Measurements from ENCODE around the gene MAGEB3.
"Not testable (repeated sequence)": the region's sequence is repeated elsewhere in the genome, so short reads cannot be mapped to it uniquely, and the experiment has no call there.

Gene MAGEB3

GRCh38 chrX:30230395-30230794, at the start of gene MAGEB3:
Gene MAGEB3, plus strand, starts transcription at chrX:30230657. Its CDS starts 5,268 bp downstream, at chrX:30235925.
- Histone ChIP-seq H3K4me3 (ENCODE audit: low read depth in 1 of 2, low read length in 2 of 2) (no peak within 1 kb of the TSS), H3K36me3 (ENCODE audit: control insufficient read depth in 1 of 2, insufficient read depth in 2 of 2, low read length in 2 of 2) (no peaks in the 10 kb centered on the region), H3K27ac (ENCODE audit: low read length) (no peak within 1 kb of the TSS), H3K27me3 (ENCODE audit: low read depth, low read length) (no peaks in the 10 kb centered on the region), H3K4me1 (ENCODE audit: control insufficient read depth in 1 of 2, insufficient read depth in 2 of 2, low read length in 2 of 2) (no peaks in the 10 kb centered on the region), H3K9me3 (ENCODE audit: control insufficient read depth in 1 of 2, low read length in 2 of 2) (no peaks in the 10 kb centered on the region)

- Histone ChIP-seq H3K27me3 (ENCODE audit: low read depth, low read length) (no peaks in the 10 kb centered on the region), H3K27ac (ENCODE audit: low read length) (no peak overlapping the region), H3K36me3 (ENCODE audit: control insufficient read depth in 1 of 2, insufficient read depth in 2 of 2, low read length in 2 of 2) (no peaks in the 10 kb centered on the region), H3K4me3 (ENCODE audit: low read depth in 1 of 2, low read length in 2 of 2) (no peak overlapping the region), H3K4me1 (ENCODE audit: control insufficient read depth in 1 of 2, insufficient read depth in 2 of 2, low read length in 2 of 2) (no peaks in the 10 kb centered on the region), H3K9me3 (ENCODE audit: control insufficient read depth in 1 of 2, low read length in 2 of 2) (no peaks in the 10 kb centered on the region)
Observed at GRCh38 chrX:30181353-30181752, 49.1 kb upstream of the MAGEB3 start.

- no peak overlapping the region for H3K27ac ChIP-seq (ENCODE audit: low read length)
- H3K9me3 ChIP-seq (ENCODE audit: control insufficient read depth in 1 of 2, low read length in 2 of 2): no peaks in the 10 kb centered on the region
- no peak overlapping the region for H3K4me3 ChIP-seq (ENCODE audit: low read depth in 1 of 2, low read length in 2 of 2)
- no peaks in the 10 kb centered on the region for H3K27me3 ChIP-seq (ENCODE audit: low read depth, low read length)
- H3K36me3 ChIP-seq (ENCODE audit: control insufficient read depth in 1 of 2, insufficient read depth in 2 of 2, low read length in 2 of 2): no peaks in the 10 kb centered on the region
- no peaks in the 10 kb centered on the region for H3K4me1 ChIP-seq (ENCODE audit: control insufficient read depth in 1 of 2, insufficient read depth in 2 of 2, low read length in 2 of 2)
Observed at GRCh38 chrX:30183554-30183953, 46.9 kb upstream of the MAGEB3 start.

GRCh38 chrX:30190426-30190825, 40.0 kb upstream of the MAGEB3 start:
- Histone ChIP-seq H3K27ac (ENCODE audit: low read length) (no peak overlapping the region), H3K9me3 (ENCODE audit: control insufficient read depth in 1 of 2, low read length in 2 of 2) (no peaks in the 10 kb centered on the region), H3K36me3 (ENCODE audit: control insufficient read depth in 1 of 2, insufficient read depth in 2 of 2, low read length in 2 of 2) (no peaks in the 10 kb centered on the region), H3K27me3 (ENCODE audit: low read depth, low read length) (no peaks in the 10 kb centered on the region), H3K4me3 (ENCODE audit: low read depth in 1 of 2, low read length in 2 of 2) (no peak overlapping the region), H3K4me1 (ENCODE audit: control insufficient read depth in 1 of 2, insufficient read depth in 2 of 2, low read length in 2 of 2) (no peaks in the 10 kb centered on the region)

GRCh38 chrX:30193910-30194309, 36.5 kb upstream of the MAGEB3 start:
- H3K36me3 ChIP-seq (ENCODE audit: control insufficient read depth in 1 of 2, insufficient read depth in 2 of 2, low read length in 2 of 2); H3K4me1 ChIP-seq (ENCODE audit: control insufficient read depth in 1 of 2, insufficient read depth in 2 of 2, low read length in 2 of 2); H3K4me3 ChIP-seq (ENCODE audit: low read depth in 1 of 2, low read length in 2 of 2); H3K27ac ChIP-seq (ENCODE audit: low read length); H3K9me3 ChIP-seq (ENCODE audit: control insufficient read depth in 1 of 2, low read length in 2 of 2); H3K27me3 ChIP-seq (ENCODE audit: low read depth, low read length): not testable (repeated sequence)

GRCh38 chrX:30196322-30196721, 34.1 kb upstream of the MAGEB3 start:
- no peaks in the 10 kb centered on the region for H3K27me3 ChIP-seq (ENCODE audit: low read depth, low read length)
- H3K4me3 ChIP-seq (ENCODE audit: low read depth in 1 of 2, low read length in 2 of 2): no peak overlapping the region
- H3K9me3 ChIP-seq (ENCODE audit: control insufficient read depth in 1 of 2, low read length in 2 of 2): no peaks in the 10 kb centered on the region
- H3K27ac ChIP-seq (ENCODE audit: low read length): no peak overlapping the region
- H3K4me1 ChIP-seq (ENCODE audit: control insufficient read depth in 1 of 2, insufficient read depth in 2 of 2, low read length in 2 of 2): no peaks in the 10 kb centered on the region
- H3K36me3 ChIP-seq (ENCODE audit: control insufficient read depth in 1 of 2, insufficient read depth in 2 of 2, low read length in 2 of 2): no peaks in the 10 kb centered on the region

GRCh38 chrX:30212172-30212571, 18.3 kb upstream of the MAGEB3 start:
- H3K27ac ChIP-seq (ENCODE audit: low read length): no peak overlapping the region
- no peak overlapping the region for H3K4me3 ChIP-seq (ENCODE audit: low read depth in 1 of 2, low read length in 2 of 2)
- H3K9me3 ChIP-seq (ENCODE audit: control insufficient read depth in 1 of 2, low read length in 2 of 2): no peaks in the 10 kb centered on the region
- H3K4me1 ChIP-seq (ENCODE audit: control insufficient read depth in 1 of 2, insufficient read depth in 2 of 2, low read length in 2 of 2): no peaks in the 10 kb centered on the region
- H3K27me3 ChIP-seq (ENCODE audit: low read depth, low read length): no peaks in the 10 kb centered on the region
- no peaks in the 10 kb centered on the region for H3K36me3 ChIP-seq (ENCODE audit: control insufficient read depth in 1 of 2, insufficient read depth in 2 of 2, low read length in 2 of 2)

GRCh38 chrX:30215357-30215843, 15.1 kb upstream of the MAGEB3 start, which contains the start of gene MAGEB2:
Gene MAGEB2, plus strand, starts transcription at chrX:30215563. Its CDS starts 3,018 bp downstream, at chrX:30218581.
- Histone ChIP-seq H3K36me3 (ENCODE audit: control insufficient read depth in 1 of 2, insufficient read depth in 2 of 2, low read length in 2 of 2) (no peaks in the 10 kb centered on the region), H3K9me3 (ENCODE audit: control insufficient read depth in 1 of 2, low read length in 2 of 2) (no peaks in the 10 kb centered on the region), H3K27me3 (ENCODE audit: low read depth, low read length) (no peaks in the 10 kb centered on the region), H3K4me3 (ENCODE audit: low read depth in 1 of 2, low read length in 2 of 2) (no peak within 1 kb of the TSS), H3K27ac (ENCODE audit: low read length) (no peak within 1 kb of the TSS), H3K4me1 (ENCODE audit: control insufficient read depth in 1 of 2, insufficient read depth in 2 of 2, low read length in 2 of 2) (no peaks in the 10 kb centered on the region)

GRCh38 chrX:30217465-30217864, 13.0 kb upstream of the MAGEB3 start:
- H3K4me3 ChIP-seq (ENCODE audit: low read depth in 1 of 2, low read length in 2 of 2): no peak overlapping the region
- H3K4me1 ChIP-seq (ENCODE audit: control insufficient read depth in 1 of 2, insufficient read depth in 2 of 2, low read length in 2 of 2): no peaks in the 10 kb centered on the region
- H3K36me3 ChIP-seq (ENCODE audit: control insufficient read depth in 1 of 2, insufficient read depth in 2 of 2, low read length in 2 of 2): no peaks in the 10 kb centered on the region
- H3K9me3 ChIP-seq (ENCODE audit: control insufficient read depth in 1 of 2, low read length in 2 of 2): no peaks in the 10 kb centered on the region
- no peak overlapping the region for H3K27ac ChIP-seq (ENCODE audit: low read length)
- no peaks in the 10 kb centered on the region for H3K27me3 ChIP-seq (ENCODE audit: low read depth, low read length)

- Histone ChIP-seq H3K27ac (ENCODE audit: low read length) (no peak overlapping the region), H3K4me3 (ENCODE audit: low read depth in 1 of 2, low read length in 2 of 2) (no peak overlapping the region), H3K36me3 (ENCODE audit: control insufficient read depth in 1 of 2, insufficient read depth in 2 of 2, low read length in 2 of 2) (no peaks in the 10 kb centered on the region), H3K9me3 (ENCODE audit: control insufficient read depth in 1 of 2, low read length in 2 of 2) (no peaks in the 10 kb centered on the region), H3K4me1 (ENCODE audit: control insufficient read depth in 1 of 2, insufficient read depth in 2 of 2, low read length in 2 of 2) (no peaks in the 10 kb centered on the region), H3K27me3 (ENCODE audit: low read depth, low read length) (no peaks in the 10 kb centered on the region)
Observed at GRCh38 chrX:30219372-30219771, 11.1 kb upstream of the MAGEB3 start.

- H3K27ac ChIP-seq (ENCODE audit: low read length): no peak overlapping the region
- H3K27me3 ChIP-seq (ENCODE audit: low read depth, low read length): no peaks in the 10 kb centered on the region
- no peaks in the 10 kb centered on the region for H3K36me3 ChIP-seq (ENCODE audit: control insufficient read depth in 1 of 2, insufficient read depth in 2 of 2, low read length in 2 of 2)
- H3K4me3 ChIP-seq (ENCODE audit: low read depth in 1 of 2, low read length in 2 of 2): no peak overlapping the region
- H3K4me1 ChIP-seq (ENCODE audit: control insufficient read depth in 1 of 2, insufficient read depth in 2 of 2, low read length in 2 of 2): no peaks in the 10 kb centered on the region
- no peaks in the 10 kb centered on the region for H3K9me3 ChIP-seq (ENCODE audit: control insufficient read depth in 1 of 2, low read length in 2 of 2)
Observed at GRCh38 chrX:30220661-30221060, 9.8 kb upstream of the MAGEB3 start.

- Histone ChIP-seq H3K9me3 (ENCODE audit: control insufficient read depth in 1 of 2, low read length in 2 of 2) (no peaks in the 10 kb centered on the region), H3K4me3 (ENCODE audit: low read depth in 1 of 2, low read length in 2 of 2) (no peak overlapping the region), H3K27me3 (ENCODE audit: low read depth, low read length) (no peaks in the 10 kb centered on the region), H3K27ac (ENCODE audit: low read length) (no peak overlapping the region), H3K4me1 (ENCODE audit: control insufficient read depth in 1 of 2, insufficient read depth in 2 of 2, low read length in 2 of 2) (no peaks in the 10 kb centered on the region), H3K36me3 (ENCODE audit: control insufficient read depth in 1 of 2, insufficient read depth in 2 of 2, low read length in 2 of 2) (no peaks in the 10 kb centered on the region)
Observed at GRCh38 chrX:30224536-30224935, 5.9 kb upstream of the MAGEB3 start.

All from muscle layer of duodenum (tissue), 2 donors.